K562 (cell line): ENCODE measurements around the gene PIK3AP1. TPM values are rescaled to one million over a fixed set of nuclear protein-coding genes. Genes with fewer than 3 reads are reported as not detected.

Source experiments
- BRCA1 ChIP-seq, 2 experiments: fragments of 450-650 bp in 1 of 2; sonication (generic) in 1 of 2; formaldehyde crosslinking in 1 of 2; IDR thresholded peaks; 2 replicates each; pipeline versions ENCODE4 v1.5.0 to v1.6.1; 2017 to 2020; ENCODE audit warnings: mild to moderate bottlenecking in 1 of 2, missing genetic modification reagents in 1 of 2
- CHCHD3 ChIP-seq: fragments of 250-450 bp; sonication (Bioruptor Pico); IDR thresholded peaks from 2 replicates; pipeline ENCODE4 v2.1.2; 2022; ENCODE audit warnings: mild to moderate bottlenecking
- CTBP1 ChIP-seq: fragments of 450-650 bp; IDR thresholded peaks from 2 replicates; pipeline ENCODE4 v1.6.1; 2016; ENCODE audit warnings: borderline replicate concordance
- DEAF1 ChIP-seq: fragments of 450-650 bp; formaldehyde crosslinking; IDR thresholded peaks from 2 replicates; pipeline ENCODE4 v1.4.0; 2020; ENCODE audit warnings: mild to moderate bottlenecking, moderate library complexity
- EP300 ChIP-seq: IDR thresholded peaks from 2 replicates; pipeline ENCODE4 v1.6.1; 2012; ENCODE audit warnings: low read length, improper control_type of control experiment
- FUS ChIP-seq: fragments of 200-400 bp; formaldehyde crosslinking; optimal IDR thresholded peaks from 2 replicates; pipeline ENCODE3; 2017; ENCODE audit warnings: low read depth, low read length
- GATAD2B ChIP-seq: fragments of 450-650 bp; IDR thresholded peaks from 2 replicates; pipeline ENCODE4 v1.6.1; 2017; ENCODE audit warnings: mild to moderate bottlenecking, borderline replicate concordance
- JUND ChIP-seq, 2 experiments: IDR thresholded peaks; 2 replicates in 1 of 2; 3 replicates in 1 of 2; pipeline ENCODE4 v1.6.1; 2011; ENCODE audit warnings: borderline replicate concordance in 2 of 2, low read depth in 2 of 2, low read length in 2 of 2, improper control_type of control experiment in 1 of 2, missing biosample characterization in 1 of 2, missing genetic modification characterization in 1 of 2, missing genetic modification reagents in 1 of 2
- MCM5 ChIP-seq: fragments of 450-650 bp; IDR thresholded peaks from 2 replicates; pipeline ENCODE4 v1.6.1; 2016; ENCODE audit warnings: low read depth
- MYC ChIP-seq, 2 experiments: fragments of 250-450 bp in 1 of 2; sonication (Bioruptor Pico) in 1 of 2; IDR thresholded peaks; 2 replicates each; pipeline versions ENCODE4 v1.5.1 to v1.6.1; 2012 to 2021; ENCODE audit warnings: low read depth in 2 of 2, borderline replicate concordance in 1 of 2, improper control_type of control experiment in 1 of 2, low read length in 1 of 2, mild to moderate bottlenecking in 1 of 2, moderate library complexity in 1 of 2
- NFE2 ChIP-seq: IDR thresholded peaks from 2 replicates; pipeline ENCODE4 v1.6.1; 2014; ENCODE audit warnings: antibody characterized with exemption, low read depth
- PRDM10 ChIP-seq: fragments of 450-650 bp; IDR thresholded peaks from 2 replicates; pipeline ENCODE4 v1.6.1; 2018; ENCODE audit not compliant: partially characterized antibody
- RAD21 ChIP-seq, 2 experiments: fragments of 250-450 bp in 1 of 2; fragments of 450-650 bp in 1 of 2; sonication (Bioruptor Pico) in 1 of 2; formaldehyde crosslinking in 1 of 2; IDR thresholded peaks in 1 of 2; conservative IDR thresholded peaks in 1 of 2; 2 replicates each; pipeline versions ENCODE4 v1.4.0 to v1.8.0; 2020 to 2022; ENCODE audit warnings: mild to moderate bottlenecking in 2 of 2, moderate library complexity in 1 of 2
- RCOR1 ChIP-seq, 2 experiments: IDR thresholded peaks; 2 replicates each; pipeline ENCODE4 v1.6.1; 2012; ENCODE audit warnings: low read depth in 2 of 2, low read length in 2 of 2, borderline replicate concordance in 1 of 2, improper control_type of control experiment in 1 of 2
- SAFB2 ChIP-seq: fragments of 200-400 bp; formaldehyde crosslinking; IDR thresholded peaks from 2 replicates; pipeline ENCODE4 v1.6.1; 2018; ENCODE audit warnings: borderline replicate concordance, low read length, low read depth, moderate library complexity; ENCODE audit not compliant: severe bottlenecking
- SMC3 ChIP-seq: conservative IDR thresholded peaks from 2 replicates; pipeline ENCODE4 v1.6.1; 2011; ENCODE audit warnings: low read depth, low read length, improper control_type of control experiment; ENCODE audit not compliant: insufficient read depth
- ZBTB1 ChIP-seq: sonication (generic); formaldehyde crosslinking; IDR thresholded peaks from 2 replicates; pipeline ENCODE4 v1.8.1; 2023; ENCODE audit warnings: missing genetic modification reagents, low read depth, mild to moderate bottlenecking, borderline replicate concordance
- ZNF134 ChIP-seq: fragments of 250-450 bp; sonication (Bioruptor Pico); conservative IDR thresholded peaks from 2 replicates; pipeline ENCODE4 v1.4.0; 2020
- ZNF57 ChIP-seq: fragments of 450-650 bp; formaldehyde crosslinking; IDR thresholded peaks from 2 replicates; pipeline ENCODE4 v1.4.0; 2020; ENCODE audit warnings: mild to moderate bottlenecking, moderate library complexity
- polyA plus RNA-seq, 8 experiments: library from polyadenylated mRNA; depleted of rRNA in 4 of 8; stranded (reverse) in 5 of 8; unstranded in 3 of 8; fragments of >200 nt; fragmentation: Nextera tagmentation in 2 of 8; fragmentation: Illumina TruSeq in 1 of 8; extraction: Ambion mirVana in 2 of 8; extraction: Trizol in 1 of 8; gene quantifications; 2 replicates each; pipeline versions ENCODE4 v1.2.1 to v1.2.3, GENCODE V29; 2011 to 2014; ENCODE audit warnings: inconsistent platforms in 1 of 8, missing spikeins in 1 of 8
- total RNA-seq, 7 experiments: library from RNA; depleted of rRNA in 6 of 7; stranded (reverse); fragments of >200 nt in 6 of 7; fragmentation: Illumina TruSeq in 2 of 7; extraction: Trizol in 2 of 7; gene quantifications; 2 replicates each; pipeline versions ENCODE4 v1.2.1 to v1.2.3, GENCODE V29; 2011 to 2021; ENCODE audit warnings: low replicate concordance in 1 of 7

Gene PIK3AP1
- total and polyA plus RNA-seq, 9 of the 15 experiments (the other 6 are each of a cell fraction or from before 2014, with no cell fraction given), result 0.20 to 2.4 (median 1.4) TPM

DNA sequence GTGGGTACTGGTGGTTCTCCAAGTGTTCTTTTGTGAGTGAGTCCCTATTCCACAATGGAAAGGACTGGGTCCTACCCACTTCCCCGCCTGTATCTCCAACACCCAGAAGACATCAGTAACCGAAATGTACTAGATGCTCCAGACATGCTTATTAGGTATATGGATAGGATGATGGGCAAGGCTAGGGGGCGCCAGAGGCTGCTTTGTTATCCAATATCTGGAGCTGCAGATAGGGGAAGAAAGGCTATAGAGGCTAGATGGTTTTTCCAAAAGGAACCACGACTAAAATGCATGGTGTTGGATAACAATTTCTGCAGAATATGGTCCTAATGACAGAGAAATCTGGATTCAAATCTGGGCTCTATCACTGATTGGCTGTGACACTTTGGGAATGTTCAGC, 77.3 kb downstream of the PIK3AP1 start (continued):
- TF ChIP-seq BRCA1 (IDR thresholded peaks at IDR 0.05) (no peak), BRCA1 (CRISPR knock-in tag; IDR thresholded peaks at IDR 0.05) (no peak), ZNF134 (CRISPR knock-in tag) (no peak), DEAF1 (peak; percentile 41; the same call in 1 of the 2 replicates), EP300 (no peak), MYC (IDR thresholded peaks at IDR 0.05; ENCODE audit: low read depth, low read length) (no peak), MYC (CRISPR knock-in tag; IDR thresholded peaks at IDR 0.05; ENCODE audit: borderline replicate concordance, low read depth) (no peak), MCM5 (no peak), PRDM10 (peak; percentile 42), CHCHD3 (CRISPR knock-in tag) (no peak), FUS (no peak), SMC3 (peak; percentile 57; the same call in 1 of the 2 replicates), GATAD2B (no peak), ZNF57 (no peak), ZBTB1 (CRISPR knock-in tag) (no peak), RAD21 (CRISPR knock-in tag; conservative IDR thresholded peaks at IDR 0.05 in 1 of 2, IDR thresholded peaks at IDR 0.05 in 1 of 2) (peak; percentile 81 to 84), SAFB2 (no peak), NFE2 (no peak), RCOR1 (IDR thresholded peaks at IDR 0.05; ENCODE audit: borderline replicate concordance in 1 of 2, low read depth in 2 of 2, low read length in 2 of 2) (peak in 1 of 2 experiments; percentile 64; a peak in 2 of 4 replicates), JUND (IDR thresholded peaks at IDR 0.05; ENCODE audit: borderline replicate concordance, low read depth, low read length) (peak; percentile 15; the same call in 1 of the 2 replicates), JUND (tag; IDR thresholded peaks at IDR 0.05; ENCODE audit: borderline replicate concordance, low read depth, low read length) (no peak), CTBP1 (peak; percentile 42; the same call in 1 of the 2 replicates)
